ENCODE results near the gene TAMALIN. TPM values are rescaled to one million over a fixed set of nuclear protein-coding genes. Genes with fewer than 3 reads are reported as not detected.

The TAMALIN gene
- total and polyA plus RNA-seq, 7 experiments from 2014 or later: 1.1 to 501 (median 30.1) TPM

- DNase-seq (no peak), ATAC-seq (no peak)
- POLR2A ChIA-PET: interaction anchor here (1.0 kb wide), 1 partner anchor 29 kb away, joined by 5 read pairs; the partner anchor contains the start of gene ACVR1B
- H3K27me3 Mint-ChIP-seq: peaks cover 0 to 3% (median 0%) of the 10 kb centered on the region in 5 donors
- no peak overlapping the region for H3K27ac ChIP-seq (ENCODE audit: low read depth, low read length)
- no peaks in the 10 kb centered on the region for H3K27me3 ChIP-seq (ENCODE audit: control insufficient read depth in 2 of 2, insufficient read depth in 2 of 2, low read length in 2 of 2)
- H3K36me3 Mint-ChIP-seq: peaks cover 7 to 49% (median 24%) of the 10 kb centered on the region in 5 donors
- peak overlapping the region in 5 of 9 donors; percentile 25 to 57 (median 48) for H3K27ac Mint-ChIP-seq
- peak overlapping the region in 1 of 10 donors; percentile 7 for H3K4me3 Mint-ChIP-seq
- no peaks in the 10 kb centered on the region for H3K9me3 Mint-ChIP-seq
- no peak overlapping the region for H3K4me3 ChIP-seq (ENCODE audit: low read length)
- CTCF ChIA-PET: interaction anchor here (0.7 to 4.9 kb wide), 8 partner anchors 9 to 68 kb away, joined by 3 to 35 read pairs (median 4); no protein-coding TSS in a partner anchor
- peaks cover 19 to 27% (median 22%) of the 10 kb centered on the region in 7 donors for H3K4me1 Mint-ChIP-seq
- H3K9me3 ChIP-seq (ENCODE audit: control insufficient read depth in 2 of 3, low read length in 3 of 3): no peaks in the 10 kb centered on the region
- intact Hi-C loops (cut with micrococcal nuclease): loop anchor here (1.0 to 10.0 kb wide), 7 partner anchors 9 to 556 kb away; partner anchors contain the start of genes ACVR1B (in 2 of the 2) and SLC4A8 (in 1 of the 2)
- H3K36me3 ChIP-seq (ENCODE audit: control insufficient read depth in 2 of 3, insufficient read depth in 3 of 3, low read length in 3 of 3): peaks cover 0 to 57% (median 0%) of the 10 kb centered on the region in 3 experiments
- peaks cover 0 to 4% of the 10 kb centered on the region in 2 donors for H3K4me1 ChIP-seq (ENCODE audit: control insufficient read depth in 2 of 2, insufficient read depth in 2 of 2, low read length in 2 of 2)
These were observed 26.0 kb upstream of the TAMALIN start for GRCh38 chr12:51980809-51981127.

GRCh38 chr12:51984657-51985056 lies 22.1 kb upstream of the TAMALIN start:
- Mint-ChIP-seq H3K4me3 (no peak overlapping the region), H3K27ac (no peak overlapping the region), H3K27me3 (peaks cover 0 to under 1% (median 0%) of the 10 kb centered on the region in 5 donors), H3K4me1 (peaks cover 7 to 13% (median 11%) of the 10 kb centered on the region in 7 donors), H3K9me3 (no peaks in the 10 kb centered on the region), H3K36me3 (peaks cover 0 to 34% (median 14%) of the 10 kb centered on the region in 5 donors)
- ChIA-PET CTCF (interaction anchor here (0.9 to 4.9 kb wide), 9 partner anchors 8 to 59 kb away, joined by 3 to 35 read pairs (median 5); no protein-coding TSS in a partner anchor), POLR2A (interaction anchor here (1.5 kb wide), 1 partner anchor 19 kb away, joined by 4 read pairs; no protein-coding TSS in a partner anchor)
- DNase-seq: no peak
- no peak overlapping the region for H3K27ac ChIP-seq (ENCODE audit: low read depth, low read length)
- intact Hi-C loops (cut with micrococcal nuclease): loop anchor here in 1 of 2 donors (5.0 to 10.0 kb wide), 2 partner anchors 162 to 560 kb away; partner anchors contain the start of gene SLC4A8
- H3K9me3 ChIP-seq (ENCODE audit: control insufficient read depth in 2 of 3, low read length in 3 of 3): no peaks in the 10 kb centered on the region
- no peaks in the 10 kb centered on the region for H3K27me3 ChIP-seq (ENCODE audit: control insufficient read depth in 2 of 2, insufficient read depth in 2 of 2, low read length in 2 of 2)
- peaks cover 0 to 67% (median 0%) of the 10 kb centered on the region in 3 experiments for H3K36me3 ChIP-seq (ENCODE audit: control insufficient read depth in 2 of 3, insufficient read depth in 3 of 3, low read length in 3 of 3)
- no peak overlapping the region for H3K4me3 ChIP-seq (ENCODE audit: low read length)
- ATAC-seq: no peak
- H3K4me1 ChIP-seq (ENCODE audit: control insufficient read depth in 2 of 2, insufficient read depth in 2 of 2, low read length in 2 of 2): no peaks in the 10 kb centered on the region

- CTCF ChIA-PET: interaction anchor here (0.9 to 1.8 kb wide), 4 partner anchors 14 to 39 kb away, joined by 3 to 10 read pairs (median 4); no protein-coding TSS in a partner anchor
- Histone ChIP-seq H3K4me1 (ENCODE audit: control insufficient read depth in 2 of 2, insufficient read depth in 2 of 2, low read length in 2 of 2) (no peaks in the 10 kb centered on the region), H3K4me3 (ENCODE audit: low read length) (no peak overlapping the region), H3K36me3 (ENCODE audit: control insufficient read depth in 2 of 3, insufficient read depth in 3 of 3, low read length in 3 of 3) (peaks cover 0 to 67% (median 0%) of the 10 kb centered on the region in 3 experiments), H3K27me3 (ENCODE audit: control insufficient read depth in 2 of 2, insufficient read depth in 2 of 2, low read length in 2 of 2) (no peaks in the 10 kb centered on the region), H3K27ac (ENCODE audit: low read depth, low read length) (no peak overlapping the region), H3K9me3 (ENCODE audit: control insufficient read depth in 2 of 3, low read length in 3 of 3) (no peaks in the 10 kb centered on the region)
- no peaks in the 10 kb centered on the region for H3K27me3 Mint-ChIP-seq
- H3K9me3 Mint-ChIP-seq: no peaks in the 10 kb centered on the region
- ATAC-seq (no peak), DNase-seq (no peak)
- peaks cover 4 to 7% (median 6%) of the 10 kb centered on the region in 7 donors for H3K4me1 Mint-ChIP-seq
- peaks cover 0 to 34% (median 13%) of the 10 kb centered on the region in 5 donors for H3K36me3 Mint-ChIP-seq
- H3K4me3 Mint-ChIP-seq: no peak overlapping the region
- H3K27ac Mint-ChIP-seq: peak overlapping the region in 2 of 9 donors; percentile 17 to 25
- intact Hi-C loops (cut with micrococcal nuclease): loop anchor here in 1 of 2 donors (10.0 kb wide), 1 partner anchor 560 kb away; the partner anchor contains the start of gene SLC4A8
- POLR2A ChIA-PET: interaction anchor here (1.5 kb wide), 1 partner anchor 18 kb away, joined by 4 read pairs; no protein-coding TSS in a partner anchor
These were observed 21.5 kb upstream of the TAMALIN start for GRCh38 chr12:51985154-51985835.

- H3K4me3 Mint-ChIP-seq: no peak overlapping the region
- H3K36me3 Mint-ChIP-seq: peaks cover 0 to 31% (median 10%) of the 10 kb centered on the region in 5 donors
- H3K27me3 ChIP-seq (ENCODE audit: control insufficient read depth in 2 of 2, insufficient read depth in 2 of 2, low read length in 2 of 2): no peaks in the 10 kb centered on the region
- CTCF ChIA-PET: no interaction called here
- H3K9me3 Mint-ChIP-seq: no peaks in the 10 kb centered on the region
- no peak overlapping the region for H3K4me3 ChIP-seq (ENCODE audit: low read length)
- DNase-seq (no peak), ATAC-seq (no peak)
- POLR2A ChIA-PET: no interaction called here
- peaks cover 0 to 63% (median 0%) of the 10 kb centered on the region in 3 experiments for H3K36me3 ChIP-seq (ENCODE audit: control insufficient read depth in 2 of 3, insufficient read depth in 3 of 3, low read length in 3 of 3)
- intact Hi-C loops (cut with micrococcal nuclease): loop anchor here in 1 of 2 donors (10.0 kb wide), 1 partner anchor 562 kb away; the partner anchor contains the start of gene SLC4A8
- H3K4me1 Mint-ChIP-seq: no peaks in the 10 kb centered on the region
- no peaks in the 10 kb centered on the region for H3K27me3 Mint-ChIP-seq
- no peak overlapping the region for H3K27ac Mint-ChIP-seq
- no peak overlapping the region for H3K27ac ChIP-seq (ENCODE audit: low read depth, low read length)
- H3K9me3 ChIP-seq (ENCODE audit: control insufficient read depth in 2 of 3, low read length in 3 of 3): no peaks in the 10 kb centered on the region
- H3K4me1 ChIP-seq (ENCODE audit: control insufficient read depth in 2 of 2, insufficient read depth in 2 of 2, low read length in 2 of 2): no peaks in the 10 kb centered on the region
These were observed 19.9 kb upstream of the TAMALIN start for GRCh38 chr12:51986834-51987233.

GRCh38 chr12:51992246-51992645 lies 14.5 kb upstream of the TAMALIN start:
- POLR2A ChIA-PET: interaction anchor here (0.6 to 2.8 kb wide), 5 partner anchors 14 to 785 kb away, joined by 3 to 19 read pairs (median 12); partner anchors contain the start of gene TAMALIN

GRCh38 chr12:51994539-51994820 lies 12.3 kb upstream of the TAMALIN start:
- no peaks in the 10 kb centered on the region for H3K4me1 ChIP-seq (ENCODE audit: control insufficient read depth in 2 of 2, insufficient read depth in 2 of 2, low read length in 2 of 2)
- ChIA-PET POLR2A (interaction anchor here (1.1 to 2.8 kb wide), 3 partner anchors 13 to 28 kb away, joined by 3 to 19 read pairs (median 3); no protein-coding TSS in a partner anchor), CTCF (interaction anchor here (1.4 to 14.3 kb wide), 6 partner anchors 9 to 91 kb away, joined by 4 to 319 read pairs (median 16); partner anchors contain the start of gene TAMALIN)
- no peak for ATAC-seq
- intact Hi-C loops (cut with micrococcal nuclease): no loop called here
- Mint-ChIP-seq H3K27ac (no peak overlapping the region), H3K36me3 (peaks cover 0 to 16% (median 4%) of the 10 kb centered on the region in 5 donors), H3K4me1 (peaks cover 4 to 8% (median 5%) of the 10 kb centered on the region in 7 donors), H3K4me3 (no peak overlapping the region), H3K27me3 (no peaks in the 10 kb centered on the region), H3K9me3 (no peaks in the 10 kb centered on the region)
- H3K4me3 ChIP-seq (ENCODE audit: low read length): no peak overlapping the region
- no peaks in the 10 kb centered on the region for H3K27me3 ChIP-seq (ENCODE audit: control insufficient read depth in 2 of 2, insufficient read depth in 2 of 2, low read length in 2 of 2)
- peaks cover 0 to 19% (median 0%) of the 10 kb centered on the region in 3 experiments for H3K36me3 ChIP-seq (ENCODE audit: control insufficient read depth in 2 of 3, insufficient read depth in 3 of 3, low read length in 3 of 3)
- DNase-seq: no peak
- H3K9me3 ChIP-seq (ENCODE audit: control insufficient read depth in 2 of 3, low read length in 3 of 3): no peaks in the 10 kb centered on the region
- H3K27ac ChIP-seq (ENCODE audit: low read depth, low read length): no peak overlapping the region

More at GRCh38 chr12:51992246-51992645, 14.5 kb upstream of the TAMALIN start:
- Histone ChIP-seq H3K27ac (ENCODE audit: low read depth, low read length) (no peak overlapping the region), H3K9me3 (ENCODE audit: control insufficient read depth in 2 of 3, low read length in 3 of 3) (no peaks in the 10 kb centered on the region), H3K4me3 (ENCODE audit: low read length) (no peak overlapping the region), H3K4me1 (ENCODE audit: control insufficient read depth in 2 of 2, insufficient read depth in 2 of 2, low read length in 2 of 2) (no peaks in the 10 kb centered on the region), H3K27me3 (ENCODE audit: control insufficient read depth in 2 of 2, insufficient read depth in 2 of 2, low read length in 2 of 2) (no peaks in the 10 kb centered on the region), H3K36me3 (ENCODE audit: control insufficient read depth in 2 of 3, insufficient read depth in 3 of 3, low read length in 3 of 3) (peaks cover 0 to 27% (median 0%) of the 10 kb centered on the region in 3 experiments)
- intact Hi-C loops (cut with micrococcal nuclease): loop anchor here in 1 of 2 donors (2.0 kb wide), 1 partner anchor 77 kb away; the partner anchor contains the start of gene ATG101
- ATAC-seq (no peak), DNase-seq (no peak)
- Mint-ChIP-seq H3K36me3 (peaks cover 0 to 13% (median 4%) of the 10 kb centered on the region in 5 donors), H3K9me3 (no peaks in the 10 kb centered on the region), H3K27me3 (no peaks in the 10 kb centered on the region), H3K4me1 (peaks cover 4 to 8% (median 5%) of the 10 kb centered on the region in 7 donors), H3K27ac (peak overlapping the region in 2 of 9 donors; percentile 23 to 79), H3K4me3 (no peak overlapping the region)
- CTCF ChIA-PET: interaction anchor here (0.5 to 14.3 kb wide), 11 partner anchors 10 to 555 kb away, joined by 3 to 319 read pairs (median 10); no protein-coding TSS in a partner anchor

All from naive thymus-derived CD4-positive, alpha-beta T cell (primary cell).